ENCODE data around the gene EXOC2. TPM values are rescaled to one million over a fixed set of nuclear protein-coding genes. Genes with fewer than 3 reads are reported as not detected.

The EXOC2 gene
- total RNA-seq, 1 donor from 2014 or later = 48.4 TPM

- DNase-seq (ENCODE audit: low read depth) = no peak
Measured at GRCh38 chr6:524803-525202, 168.1 kb downstream of the EXOC2 start.

GRCh38 chr6:520820-521219 is 172.1 kb downstream of the EXOC2 start:
- DNase-seq (ENCODE audit: low read depth) = no peak

DNA sequence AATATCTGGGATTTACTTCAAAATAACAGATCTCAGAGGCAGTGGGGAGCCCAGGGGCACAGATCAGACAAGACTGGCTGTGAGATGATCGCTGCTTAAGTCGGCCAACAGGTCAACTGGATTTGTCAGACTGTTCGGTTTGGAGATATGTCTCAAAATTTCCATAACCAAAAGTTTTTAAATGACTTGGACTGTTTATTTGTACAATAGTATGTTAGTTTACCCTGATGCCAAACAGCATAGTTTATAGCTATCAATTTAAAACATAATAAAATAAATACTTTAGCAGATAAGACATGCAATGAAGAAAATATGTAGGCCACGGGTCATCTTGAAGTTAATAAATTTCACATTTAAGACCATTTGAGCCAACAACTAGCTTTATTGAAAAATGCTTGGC is 174.7 kb downstream of the EXOC2 start:
- no peak for DNase-seq (ENCODE audit: low read depth)

- no peak for DNase-seq (ENCODE audit: low read depth)
Measured at GRCh38 chr6:516213-516612, 176.7 kb downstream of the EXOC2 start.

DNA sequence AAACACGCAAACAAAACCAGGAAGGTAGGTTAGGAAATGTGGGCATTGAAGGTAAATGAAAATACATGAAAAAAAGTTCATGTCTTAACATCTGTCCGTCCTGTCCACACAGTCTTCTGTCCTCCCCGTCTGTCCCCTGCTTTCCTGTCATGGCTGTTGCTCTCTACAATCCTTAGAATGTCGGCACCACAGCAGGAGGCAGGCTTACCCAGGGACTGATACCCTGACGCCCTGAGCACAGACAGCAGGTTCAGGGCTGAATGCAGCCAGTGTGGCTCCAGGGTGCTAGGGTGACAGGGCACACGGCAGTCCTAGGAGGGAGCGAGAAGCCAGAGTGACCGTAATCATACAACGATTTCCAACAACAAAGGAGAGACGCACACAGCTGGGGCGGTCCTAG is 177.7 kb downstream of the EXOC2 start:
- DNase-seq (ENCODE audit: low read depth) = no peak

- peak; percentile 16 for DNase-seq (ENCODE audit: low read depth)
Measured at GRCh38 chr6:514396-514978, 178.5 kb downstream of the EXOC2 start.

DNA sequence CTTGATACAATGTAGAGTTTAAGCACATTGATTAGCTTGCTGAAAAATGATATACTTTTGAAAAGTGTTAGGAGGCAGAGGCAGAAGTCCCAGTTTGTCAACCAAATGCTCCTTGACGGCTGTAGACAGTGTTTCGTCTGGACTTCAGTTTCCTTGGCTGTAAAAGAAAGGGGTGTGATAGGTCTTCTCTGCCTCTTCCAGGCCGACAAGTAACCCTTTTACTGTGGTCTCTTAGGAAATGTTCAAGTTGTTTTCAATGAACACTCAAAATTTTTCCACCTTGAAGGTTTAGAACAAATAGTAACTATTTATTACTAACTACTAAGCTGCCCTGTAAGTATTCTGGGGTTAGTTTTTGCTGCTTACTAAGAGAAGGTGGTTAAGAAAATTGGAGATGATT is 179.0 kb downstream of the EXOC2 start:
- no peak for DNase-seq (ENCODE audit: low read depth)

GRCh38 chr6:513058-513457 is 179.9 kb downstream of the EXOC2 start:
- DNase-seq (ENCODE audit: low read depth) = no peak

DNA sequence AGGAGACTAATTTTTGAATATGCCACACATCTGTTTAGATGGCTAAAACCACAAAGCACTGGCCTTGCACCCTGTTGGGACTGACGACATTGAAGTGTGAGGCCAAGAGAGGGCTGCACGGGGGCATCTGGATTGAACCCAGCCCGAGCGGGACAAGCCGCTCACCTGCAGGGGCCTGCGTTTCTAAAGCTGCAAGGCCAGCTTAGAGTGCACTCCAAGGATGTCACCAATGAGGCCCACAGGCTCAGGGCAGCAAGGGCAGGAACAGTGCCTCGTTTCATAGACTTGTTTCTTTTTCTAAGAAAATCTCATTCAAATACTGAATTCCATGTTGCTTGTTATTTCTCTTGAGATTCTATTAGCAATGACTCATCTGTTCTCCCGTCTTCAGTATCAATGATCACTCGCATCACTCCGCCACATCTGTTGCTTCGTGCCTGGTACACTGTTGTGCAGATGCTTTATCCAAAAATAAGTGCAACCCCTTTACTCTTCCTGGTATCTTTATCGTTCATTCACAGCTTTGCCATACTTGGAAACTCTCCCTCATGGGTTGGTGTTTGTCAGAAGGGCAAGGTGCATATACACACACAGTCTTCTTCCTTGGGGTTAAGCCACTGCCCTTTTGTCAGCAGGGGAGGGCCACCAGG is 181.3 kb downstream of the EXOC2 start:
- DNase-seq (ENCODE audit: low read depth) = no peak

DNA sequence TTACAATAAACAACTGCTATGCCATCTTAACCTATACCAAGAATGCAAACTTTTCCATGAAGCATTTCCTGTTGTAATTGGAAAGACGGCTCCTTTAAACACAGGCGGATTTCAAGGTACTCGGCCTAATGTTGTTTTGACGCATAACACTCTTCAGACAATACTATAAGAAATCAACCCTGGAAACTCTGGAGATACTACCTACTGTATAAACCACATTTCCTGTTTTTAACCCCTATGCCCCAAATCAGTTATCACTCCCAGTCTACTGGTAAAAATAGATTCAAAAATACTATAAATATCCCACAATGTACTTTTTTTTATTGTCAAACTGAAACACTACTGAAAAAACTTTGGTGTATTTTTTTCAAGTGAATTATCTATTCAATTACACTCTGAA is 183.3 kb downstream of the EXOC2 start:
- DNase-seq (ENCODE audit: low read depth) = no peak

GRCh38 chr6:508614-509013 is 184.3 kb downstream of the EXOC2 start:
- no peak for DNase-seq (ENCODE audit: low read depth)

DNA sequence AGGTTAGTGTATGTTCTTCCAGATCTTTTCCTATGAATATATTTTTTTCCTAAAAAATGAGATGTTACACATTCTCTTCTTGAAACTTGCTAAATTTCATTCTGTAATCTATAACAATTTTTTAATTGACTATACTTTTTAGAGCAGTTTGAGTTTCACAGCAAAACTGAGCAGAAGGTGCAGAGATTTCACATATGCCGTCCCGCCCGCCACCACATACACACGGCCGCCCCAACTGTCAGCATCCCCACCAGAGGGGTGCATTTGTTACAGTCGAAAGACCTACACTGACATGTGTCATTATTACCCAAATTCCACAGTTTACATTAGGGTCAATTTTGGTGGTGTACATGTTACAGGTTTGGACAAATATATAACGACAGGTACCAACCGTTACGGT is 184.9 kb downstream of the EXOC2 start:
- no peak for DNase-seq (ENCODE audit: low read depth)

GRCh38 chr6:506920-507622 is 185.9 kb downstream of the EXOC2 start:
- no peak for DNase-seq (ENCODE audit: low read depth)

- DNase-seq (ENCODE audit: low read depth) = no peak
Measured at GRCh38 chr6:506508-506907, 186.4 kb downstream of the EXOC2 start.

- DNase-seq (ENCODE audit: low read depth) = no peak
Measured at GRCh38 chr6:505374-505773, 187.6 kb downstream of the EXOC2 start.

GRCh38 chr6:504446-504980 is 188.4 kb downstream of the EXOC2 start:
- no peak for DNase-seq (ENCODE audit: low read depth)

- DNase-seq (ENCODE audit: low read depth) = no peak
Measured at GRCh38 chr6:503610-504362, 189.2 kb downstream of the EXOC2 start.

DNA sequence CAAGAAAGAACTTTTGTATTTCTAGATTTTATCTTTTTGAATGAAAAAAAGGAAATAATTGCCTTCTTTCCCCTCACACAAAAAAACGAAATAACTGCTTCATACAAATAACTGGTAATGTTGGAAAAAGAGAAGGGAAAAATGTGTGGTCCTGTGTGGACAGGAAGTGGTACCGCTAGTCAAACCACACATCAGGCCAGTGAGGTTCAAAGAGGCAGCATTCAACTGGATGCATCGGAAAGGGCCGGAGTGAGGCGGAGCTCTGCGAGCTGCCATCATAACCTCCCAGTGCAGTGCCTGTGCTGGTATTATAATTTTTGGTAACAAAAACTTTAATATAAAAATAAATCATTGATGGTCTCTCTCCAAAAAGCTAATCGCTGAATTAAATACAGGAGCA is 190.2 kb downstream of the EXOC2 start:
- no peak for DNase-seq (ENCODE audit: low read depth)

GRCh38 chr6:501891-502601 is 190.9 kb downstream of the EXOC2 start:
- DNase-seq (ENCODE audit: low read depth) = no peak

- no peak for DNase-seq (ENCODE audit: low read depth)
Measured at GRCh38 chr6:499617-500016, 193.3 kb downstream of the EXOC2 start.

- no peak for DNase-seq (ENCODE audit: low read depth)
Measured at GRCh38 chr6:498795-499231, 194.1 kb downstream of the EXOC2 start.

DNA sequence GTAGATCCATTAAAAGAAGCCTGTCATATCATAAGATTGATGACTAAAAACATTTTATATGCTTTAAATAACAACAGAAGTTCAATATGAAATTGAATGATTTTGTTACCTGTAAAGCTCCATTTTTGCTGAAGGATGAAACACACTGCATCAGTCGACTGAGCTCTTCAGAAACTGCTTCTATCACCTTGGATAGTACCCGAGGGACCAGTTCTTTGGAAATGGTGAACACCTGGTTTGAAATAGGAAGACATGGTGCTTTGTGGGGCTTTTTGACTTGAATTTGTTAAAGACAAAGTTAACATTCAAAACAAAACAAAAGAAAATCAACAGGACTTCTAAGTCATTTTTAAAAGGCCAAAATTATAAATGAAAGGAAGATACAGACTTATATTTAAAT is 195.7 kb downstream of the EXOC2 start:
- DNase-seq (ENCODE audit: low read depth) = no peak
